A549 (cell line): ENCODE measurements around the gene FIBP. TPM values are rescaled to one million over a fixed set of nuclear protein-coding genes. Genes with fewer than 3 reads are reported as not detected.
A peak's percentile ranks its signal among the peaks of the same experiment; 100 is the strongest.

Experiments used
- ATAC-seq, 2 experiments: fragments of 200-7000 bp in 1 of 2; fragments of >200 bp in 1 of 2; cut with Nextera tagmentation in 1 of 2; cut with Tn5 transposase in 1 of 2; 3 replicates each; pipeline versions ENCODE4 v1.8.0 to v1.9.1; 2018 to 2020; ENCODE audit warnings: mild to moderate bottlenecking in 1 of 2, moderate library complexity in 1 of 2
- CTCF ChIA-PET: fragments of 300-600 bp; sonication (Branson Sonifier 250); formaldehyde crosslinking; extraction: SDS; loops from one replicate; lab custom pipeline; 2021; ENCODE audit warnings: antibody characterized with exemption, inconsistent platforms; lab: Yijun Ruan, JAX
- POLR2A ChIA-PET: fragments of 350-600 bp; formaldehyde crosslinking; extraction: SDS; loops from one replicate; lab custom pipeline; 2021; ENCODE audit warnings: antibody characterized with exemption, inconsistent platforms; lab: Yijun Ruan, JAX
- DNase-seq, 2 experiments: peaks; one replicate each; pipeline versions ENCODE4 v3.0.0 to v3.0.0-alpha.2; 2011 to 2016; ENCODE audit warnings: low read depth in 1 of 2, low spot score in 1 of 2
- FAIRE-seq: peaks from 2 replicates; lab custom pipeline; 2011; peaks lifted over from hg19 to GRCh38; lab: Jason Lieb, UNC
- H3K27ac ChIP-seq, 2 experiments: fragments of >200 bp; sonication (Bioruptor Twin); formaldehyde crosslinking; 3 replicates each; pipeline ENCODE4 v1.5.1; 2016 to 2017
- H3K4me1 ChIP-seq: fragments of >200 bp; sonication (Bioruptor Twin); formaldehyde crosslinking; 3 replicates; pipeline ENCODE4 v1.6.1; 2016
- H3K4me2 ChIP-seq: fragments of >200 bp; sonication (Bioruptor Twin); formaldehyde crosslinking; 3 replicates; pipeline ENCODE4 v1.6.1; 2016
- H3K4me3 ChIP-seq: fragments of >200 bp; sonication (Bioruptor Twin); formaldehyde crosslinking; 3 replicates; pipeline ENCODE4 v1.5.1; 2016
- H3K9me3 ChIP-seq: fragments of >200 bp; sonication (Bioruptor Twin); formaldehyde crosslinking; 3 replicates; pipeline ENCODE4 v1.6.1; 2016
- CBX2 ChIP-seq: fragments of 200-600 bp; sonication (generic); IDR thresholded peaks from 2 replicates; pipeline ENCODE4 v1.6.1; 2016; ENCODE audit warnings: low read depth, mild to moderate bottlenecking, borderline replicate concordance
- CEBPB ChIP-seq, 2 experiments: fragments of >200 bp in 1 of 2; sonication (Bioruptor Twin) in 1 of 2; formaldehyde crosslinking in 1 of 2; IDR thresholded peaks; 2 replicates each; pipeline ENCODE4 v1.6.1; 2012 to 2016
- CHD4 ChIP-seq: fragments of 200-600 bp; sonication (generic); IDR thresholded peaks from 2 replicates; pipeline ENCODE4 v1.6.1; 2016; ENCODE audit warnings: antibody characterized with exemption, mild to moderate bottlenecking, borderline replicate concordance
- EHF ChIP-seq: fragments of 250-450 bp; sonication (Bioruptor Pico); IDR thresholded peaks from 2 replicates; pipeline ENCODE4 v1.5.0; 2020; ENCODE audit warnings: mild to moderate bottlenecking
- EP300 ChIP-seq, 2 experiments: fragments of >200 bp; sonication (Bioruptor Twin); formaldehyde crosslinking; IDR thresholded peaks; 2 replicates in 1 of 2; 3 replicates in 1 of 2; pipeline ENCODE4 v1.6.1; 2016 to 2017
- ESRRA ChIP-seq: fragments of 150-350 bp; IDR thresholded peaks from 2 replicates; pipeline ENCODE4 v1.6.1; 2014; ENCODE audit warnings: mild to moderate bottlenecking, low read length, borderline replicate concordance
- FOSB ChIP-seq: fragments of 250-450 bp; sonication (Bioruptor Pico); IDR thresholded peaks from 2 replicates; pipeline ENCODE4 v1.5.0; 2020; ENCODE audit warnings: mild to moderate bottlenecking, moderate library complexity
- FOXS1 ChIP-seq: fragments of 250-450 bp; sonication (Bioruptor Pico); IDR thresholded peaks from 2 replicates; pipeline ENCODE4 v1.5.0; 2020; ENCODE audit warnings: mild to moderate bottlenecking, moderate library complexity
- HEYL ChIP-seq: fragments of 250-450 bp; sonication (Bioruptor Pico); IDR thresholded peaks from 2 replicates; pipeline ENCODE4 v1.8.0; 2021; ENCODE audit warnings: mild to moderate bottlenecking, moderate library complexity
- HOXA7 ChIP-seq: fragments of 250-450 bp; sonication (Bioruptor Pico); IDR thresholded peaks from 2 replicates; pipeline ENCODE4 v1.5.0; 2020; ENCODE audit warnings: mild to moderate bottlenecking, moderate library complexity
- HOXB13 ChIP-seq: fragments of 250-450 bp; sonication (Bioruptor Pico); IDR thresholded peaks from 2 replicates; pipeline ENCODE4 v1.5.0; 2020; ENCODE audit warnings: low read depth, mild to moderate bottlenecking, moderate library complexity
- HOXB5 ChIP-seq: fragments of 250-450 bp; sonication (Bioruptor Pico); IDR thresholded peaks from 2 replicates; pipeline ENCODE4 v1.5.0; 2020; ENCODE audit warnings: mild to moderate bottlenecking, moderate library complexity
- JUN ChIP-seq, 2 experiments: fragments of >200 bp; sonication (Bioruptor Twin); formaldehyde crosslinking; IDR thresholded peaks; 2 replicates in 1 of 2; 3 replicates in 1 of 2; pipeline ENCODE4 v1.6.1; 2016 to 2017
- KDM1A ChIP-seq: fragments of 200-600 bp; sonication (generic); IDR thresholded peaks from 2 replicates; pipeline ENCODE4 v1.6.1; 2016; ENCODE audit warnings: low read depth, mild to moderate bottlenecking
- MAFK ChIP-seq: fragments of 450-650 bp; IDR thresholded peaks from 2 replicates; pipeline ENCODE4 v1.6.1; 2014; ENCODE audit not compliant: partially characterized antibody
- NFE2L2 ChIP-seq: fragments of 150-350 bp; conservative IDR thresholded peaks from 2 replicates; pipeline ENCODE4 v1.6.1; 2014; ENCODE audit warnings: low read length
- NR3C1 ChIP-seq: fragments of >200 bp; sonication (Bioruptor Twin); formaldehyde crosslinking; IDR thresholded peaks from 3 replicates; pipeline ENCODE4 v1.6.1; 2017
- POLR2AphosphoS2 ChIP-seq: conservative IDR thresholded peaks from 2 replicates; pipeline ENCODE4 v1.6.1; 2012; ENCODE audit warnings: low read length, improper control_type of control experiment, inconsistent platforms
- RCOR1 ChIP-seq: fragments of 150-350 bp; IDR thresholded peaks from 2 replicates; pipeline ENCODE4 v1.6.1; 2014; ENCODE audit warnings: antibody characterized with exemption, low read length, low read depth
- RFX5 ChIP-seq: fragments of 450-650 bp; IDR thresholded peaks from 2 replicates; pipeline ENCODE4 v1.7.1; 2014; ENCODE audit warnings: antibody characterized with exemption, mild to moderate bottlenecking, moderate library complexity
- RNF2 ChIP-seq: fragments of 200-600 bp; sonication (generic); IDR thresholded peaks from 2 replicates; pipeline ENCODE4 v1.6.1; 2016; ENCODE audit warnings: low read depth, mild to moderate bottlenecking, antibody characterized with exemption, moderate library complexity, borderline replicate concordance
- SMC3 ChIP-seq: fragments of >200 bp; sonication (Bioruptor Twin); formaldehyde crosslinking; IDR thresholded peaks from 3 replicates; pipeline ENCODE4 v1.6.1; 2018; ENCODE audit warnings: inconsistent platforms
- SREBF2 ChIP-seq: fragments of 450-650 bp; IDR thresholded peaks from 2 replicates; pipeline ENCODE4 v1.6.1; 2014; ENCODE audit warnings: mild to moderate bottlenecking, moderate library complexity
- TFCP2L1 ChIP-seq: fragments of 250-450 bp; sonication (Bioruptor Pico); IDR thresholded peaks from 2 replicates; pipeline ENCODE4 v1.5.0; 2021; ENCODE audit warnings: mild to moderate bottlenecking
- ZC3H11A ChIP-seq: fragments of 450-650 bp; IDR thresholded peaks from 2 replicates; pipeline ENCODE4 v1.6.1; 2014; ENCODE audit warnings: antibody characterized with exemption, mild to moderate bottlenecking
- ZFP36 ChIP-seq: fragments of 450-650 bp; IDR thresholded peaks from 2 replicates; pipeline ENCODE4 v1.6.1; 2014; ENCODE audit warnings: borderline replicate concordance; ENCODE audit not compliant: partially characterized antibody
- ZSCAN20 ChIP-seq: fragments of 250-450 bp; sonication (Bioruptor Pico); IDR thresholded peaks from 2 replicates; pipeline ENCODE4 v1.8.0; 2022; ENCODE audit warnings: mild to moderate bottlenecking, moderate library complexity
- WGBS: methylation state at CpG from one replicate; pipeline ENCODE4 v1.1.6; 2017; ENCODE audit errors: missing lambda C conversion rate; 5-methylcytosine and 5-hydroxymethylcytosine counted together
- polyA plus RNA-seq, 4 experiments: library from polyadenylated mRNA; depleted of rRNA in 3 of 4; stranded (reverse); fragments of >200 nt; fragmentation: RNase III in 1 of 4; extraction: RNeasy Plus Mini Kit Qiagen cat#74134 plus additional on column Dnase treatment in 1 of 4; gene quantifications; 2 replicates in 3 of 4; 3 replicates in 1 of 4; pipeline ENCODE4 v1.2.3, GENCODE V29; 2011 to 2017
- TF ChIP-seq, protein P1 (sequence below): fragments of 200-600 bp; sonication (generic); IDR thresholded peaks from 2 replicates; pipeline ENCODE4 v1.6.1; 2016; ENCODE audit warnings: antibody characterized with exemption, mild to moderate bottlenecking, moderate library complexity
- TF ChIP-seq, protein P2 (sequence below): fragments of >200 bp; sonication (Bioruptor Twin); formaldehyde crosslinking; IDR thresholded peaks from 3 replicates; pipeline ENCODE4 v1.6.1; 2016
- TF ChIP-seq, protein P3 (sequence below): fragments of >200 bp; sonication (Bioruptor Twin); formaldehyde crosslinking; IDR thresholded peaks from 3 replicates; pipeline ENCODE4 v1.5.1; 2016
- TF ChIP-seq, protein P4 (sequence below): fragments of 450-650 bp; IDR thresholded peaks from 2 replicates; pipeline ENCODE4 v1.6.1; 2014; ENCODE audit warnings: antibody characterized with exemption
- TF ChIP-seq, protein P5 (sequence below): IDR thresholded peaks from 2 replicates; pipeline ENCODE4 v1.6.1; 2012

FIBP gene
- polyA plus RNA-seq, 2 of the 4 experiments (the other 2 are of a cell fraction): 60.4 to 72.2 TPM

DNA sequence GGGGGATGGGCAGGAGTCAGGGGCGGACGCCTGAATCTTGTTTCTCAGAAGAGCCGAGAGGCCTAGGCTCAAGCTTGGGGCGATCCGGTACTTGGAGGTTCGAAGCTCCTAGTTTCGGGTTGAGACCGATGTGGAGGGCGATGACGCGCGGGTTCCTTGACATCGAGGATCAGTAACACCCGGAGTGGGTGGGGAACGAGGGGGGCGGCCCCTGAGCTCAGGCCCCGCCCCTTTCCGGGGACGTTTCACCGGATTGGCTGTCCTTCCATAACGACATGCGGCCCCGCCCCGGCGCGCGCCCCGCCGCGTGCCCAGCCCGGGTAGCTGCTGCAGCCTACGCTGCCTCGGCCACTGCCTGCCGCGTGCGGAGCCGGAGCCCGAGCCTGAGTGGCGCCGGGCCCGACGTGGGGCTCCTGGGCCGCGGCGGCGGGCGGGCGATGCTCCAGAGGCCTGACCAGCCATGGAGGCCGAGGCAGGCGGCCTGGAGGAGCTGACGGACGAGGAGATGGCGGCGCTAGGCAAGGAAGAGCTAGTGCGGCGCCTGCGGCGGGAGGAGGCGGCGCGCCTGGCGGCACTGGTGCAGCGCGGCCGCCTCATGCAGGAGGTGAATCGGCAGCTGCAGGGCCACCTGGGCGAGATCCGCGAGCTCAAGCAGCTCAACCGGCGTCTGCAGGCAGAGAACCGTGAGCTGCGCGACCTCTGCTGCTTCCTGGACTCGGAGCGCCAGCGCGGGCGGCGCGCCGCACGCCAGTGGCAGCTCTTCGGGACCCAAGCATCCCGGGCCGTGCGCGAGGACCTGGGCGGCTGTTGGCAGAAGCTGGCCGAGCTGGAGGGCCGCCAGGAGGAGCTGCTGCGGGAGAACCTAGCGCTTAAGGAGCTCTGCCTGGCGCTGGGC is 2.3 kb upstream of the FIBP start, which contains the start of gene CCDC85B:
CCDC85B (plus strand) TSS at position 350 of the 895 bp plus-strand sequence; CDS start at position 461, 111 bp downstream.
- DNase-seq (peak; percentile 93 to 94), ATAC-seq (peak; percentile 30 to 57), FAIRE-seq (no peak)
- peak within 1 kb of the TSS; percentile 69 for H3K4me3 ChIP-seq
- under 1% methylated on average over 29 of the region's 94 CpGs for WGBS
- peak within 1 kb of the TSS; percentile 97 for H3K4me2 ChIP-seq
- ChIA-PET POLR2A (interaction anchor here (0.5 to 4.3 kb wide), 18 partner anchors 8 to 179 kb away, joined by 3 to 38 read pairs (median 4); partner anchors contain the start of genes C11orf68, CFL1, FOSL1 and KAT5), CTCF (interaction anchor here (0.5 to 20.5 kb wide), 18 partner anchors 11 to 187 kb away, joined by 3 to 618 read pairs (median 6); partner anchors contain the start of genes C11orf68, CFL1, CTSW and DRAP1)
- H3K9me3 ChIP-seq: no peaks in the 10 kb centered on the region
- peak within 1 kb of the TSS; percentile 87 to 96 for H3K27ac ChIP-seq
- H3K4me1 ChIP-seq: peaks cover 56% of the 10 kb centered on the region
- TF ChIP-seq FOSB (CRISPR knock-in tag): peak; percentile 82
- TF ChIP-seq ZC3H11A: no peak
- TF ChIP-seq, protein P1, sequence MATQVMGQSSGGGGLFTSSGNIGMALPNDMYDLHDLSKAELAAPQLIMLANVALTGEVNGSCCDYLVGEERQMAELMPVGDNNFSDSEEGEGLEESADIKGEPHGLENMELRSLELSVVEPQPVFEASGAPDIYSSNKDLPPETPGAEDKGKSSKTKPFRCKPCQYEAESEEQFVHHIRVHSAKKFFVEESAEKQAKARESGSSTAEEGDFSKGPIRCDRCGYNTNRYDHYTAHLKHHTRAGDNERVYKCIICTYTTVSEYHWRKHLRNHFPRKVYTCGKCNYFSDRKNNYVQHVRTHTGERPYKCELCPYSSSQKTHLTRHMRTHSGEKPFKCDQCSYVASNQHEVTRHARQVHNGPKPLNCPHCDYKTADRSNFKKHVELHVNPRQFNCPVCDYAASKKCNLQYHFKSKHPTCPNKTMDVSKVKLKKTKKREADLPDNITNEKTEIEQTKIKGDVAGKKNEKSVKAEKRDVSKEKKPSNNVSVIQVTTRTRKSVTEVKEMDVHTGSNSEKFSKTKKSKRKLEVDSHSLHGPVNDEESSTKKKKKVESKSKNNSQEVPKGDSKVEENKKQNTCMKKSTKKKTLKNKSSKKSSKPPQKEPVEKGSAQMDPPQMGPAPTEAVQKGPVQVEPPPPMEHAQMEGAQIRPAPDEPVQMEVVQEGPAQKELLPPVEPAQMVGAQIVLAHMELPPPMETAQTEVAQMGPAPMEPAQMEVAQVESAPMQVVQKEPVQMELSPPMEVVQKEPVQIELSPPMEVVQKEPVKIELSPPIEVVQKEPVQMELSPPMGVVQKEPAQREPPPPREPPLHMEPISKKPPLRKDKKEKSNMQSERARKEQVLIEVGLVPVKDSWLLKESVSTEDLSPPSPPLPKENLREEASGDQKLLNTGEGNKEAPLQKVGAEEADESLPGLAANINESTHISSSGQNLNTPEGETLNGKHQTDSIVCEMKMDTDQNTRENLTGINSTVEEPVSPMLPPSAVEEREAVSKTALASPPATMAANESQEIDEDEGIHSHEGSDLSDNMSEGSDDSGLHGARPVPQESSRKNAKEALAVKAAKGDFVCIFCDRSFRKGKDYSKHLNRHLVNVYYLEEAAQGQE: no peak
- TF ChIP-seq JUN (IDR thresholded peaks at IDR 0.05): peak; percentile 66 to 87; a peak in 3 of 5 replicates
- TF ChIP-seq RNF2: no peak
- TF ChIP-seq CHD4: no peak
- TF ChIP-seq, protein P2, sequence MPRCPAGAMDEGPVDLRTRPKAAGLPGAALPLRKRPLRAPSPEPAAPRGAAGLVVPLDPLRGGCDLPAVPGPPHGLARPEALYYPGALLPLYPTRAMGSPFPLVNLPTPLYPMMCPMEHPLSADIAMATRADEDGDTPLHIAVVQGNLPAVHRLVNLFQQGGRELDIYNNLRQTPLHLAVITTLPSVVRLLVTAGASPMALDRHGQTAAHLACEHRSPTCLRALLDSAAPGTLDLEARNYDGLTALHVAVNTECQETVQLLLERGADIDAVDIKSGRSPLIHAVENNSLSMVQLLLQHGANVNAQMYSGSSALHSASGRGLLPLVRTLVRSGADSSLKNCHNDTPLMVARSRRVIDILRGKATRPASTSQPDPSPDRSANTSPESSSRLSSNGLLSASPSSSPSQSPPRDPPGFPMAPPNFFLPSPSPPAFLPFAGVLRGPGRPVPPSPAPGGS: peak; percentile 95; the same call in 2 of the 3 replicates
- peak; percentile 21 for TF ChIP-seq POLR2AphosphoS2
- no peak for TF ChIP-seq RCOR1
- TF ChIP-seq EP300 (IDR thresholded peaks at IDR 0.05): 0 out of 5 replicates have a peak, but pooled peaks of 1 of the 2 experiments have one; percentile 11
- no peak for TF ChIP-seq SREBF2
- TF ChIP-seq ZSCAN20 (CRISPR knock-in tag): no peak
- TF ChIP-seq KDM1A: no peak
- TF ChIP-seq SMC3: 0 out of 3 replicates have a peak, but pooled peaks have one; percentile 10
- no peak for TF ChIP-seq CBX2
- TF ChIP-seq NFE2L2: no peak
- TF ChIP-seq ESRRA: no peak
- 0 out of 2 replicates have a peak, but pooled peaks have one; percentile 27 for TF ChIP-seq HOXB13 (CRISPR knock-in tag)
- no peak for TF ChIP-seq HOXB5 (CRISPR knock-in tag)
- TF ChIP-seq EHF (CRISPR knock-in tag): no peak
- no peak for TF ChIP-seq RFX5
- no peak for TF ChIP-seq ZFP36
- TF ChIP-seq NR3C1: no peak
- TF ChIP-seq, protein P3, sequence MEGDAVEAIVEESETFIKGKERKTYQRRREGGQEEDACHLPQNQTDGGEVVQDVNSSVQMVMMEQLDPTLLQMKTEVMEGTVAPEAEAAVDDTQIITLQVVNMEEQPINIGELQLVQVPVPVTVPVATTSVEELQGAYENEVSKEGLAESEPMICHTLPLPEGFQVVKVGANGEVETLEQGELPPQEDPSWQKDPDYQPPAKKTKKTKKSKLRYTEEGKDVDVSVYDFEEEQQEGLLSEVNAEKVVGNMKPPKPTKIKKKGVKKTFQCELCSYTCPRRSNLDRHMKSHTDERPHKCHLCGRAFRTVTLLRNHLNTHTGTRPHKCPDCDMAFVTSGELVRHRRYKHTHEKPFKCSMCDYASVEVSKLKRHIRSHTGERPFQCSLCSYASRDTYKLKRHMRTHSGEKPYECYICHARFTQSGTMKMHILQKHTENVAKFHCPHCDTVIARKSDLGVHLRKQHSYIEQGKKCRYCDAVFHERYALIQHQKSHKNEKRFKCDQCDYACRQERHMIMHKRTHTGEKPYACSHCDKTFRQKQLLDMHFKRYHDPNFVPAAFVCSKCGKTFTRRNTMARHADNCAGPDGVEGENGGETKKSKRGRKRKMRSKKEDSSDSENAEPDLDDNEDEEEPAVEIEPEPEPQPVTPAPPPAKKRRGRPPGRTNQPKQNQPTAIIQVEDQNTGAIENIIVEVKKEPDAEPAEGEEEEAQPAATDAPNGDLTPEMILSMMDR: peak; percentile 22; the same call in 1 of the 3 replicates
- TF ChIP-seq, protein P4, sequence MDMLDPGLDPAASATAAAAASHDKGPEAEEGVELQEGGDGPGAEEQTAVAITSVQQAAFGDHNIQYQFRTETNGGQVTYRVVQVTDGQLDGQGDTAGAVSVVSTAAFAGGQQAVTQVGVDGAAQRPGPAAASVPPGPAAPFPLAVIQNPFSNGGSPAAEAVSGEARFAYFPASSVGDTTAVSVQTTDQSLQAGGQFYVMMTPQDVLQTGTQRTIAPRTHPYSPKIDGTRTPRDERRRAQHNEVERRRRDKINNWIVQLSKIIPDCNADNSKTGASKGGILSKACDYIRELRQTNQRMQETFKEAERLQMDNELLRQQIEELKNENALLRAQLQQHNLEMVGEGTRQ: peak; percentile 17
- TF ChIP-seq HOXA7: no peak; the same call in 1 of the 2 replicates
- TF ChIP-seq HEYL (CRISPR knock-in tag): no peak
- no peak for TF ChIP-seq CEBPB (IDR thresholded peaks at IDR 0.05)
- TF ChIP-seq MAFK: no peak
- TF ChIP-seq TFCP2L1 (CRISPR knock-in tag): no peak; the same call in none of the 2 replicates
- TF ChIP-seq, protein P5, sequence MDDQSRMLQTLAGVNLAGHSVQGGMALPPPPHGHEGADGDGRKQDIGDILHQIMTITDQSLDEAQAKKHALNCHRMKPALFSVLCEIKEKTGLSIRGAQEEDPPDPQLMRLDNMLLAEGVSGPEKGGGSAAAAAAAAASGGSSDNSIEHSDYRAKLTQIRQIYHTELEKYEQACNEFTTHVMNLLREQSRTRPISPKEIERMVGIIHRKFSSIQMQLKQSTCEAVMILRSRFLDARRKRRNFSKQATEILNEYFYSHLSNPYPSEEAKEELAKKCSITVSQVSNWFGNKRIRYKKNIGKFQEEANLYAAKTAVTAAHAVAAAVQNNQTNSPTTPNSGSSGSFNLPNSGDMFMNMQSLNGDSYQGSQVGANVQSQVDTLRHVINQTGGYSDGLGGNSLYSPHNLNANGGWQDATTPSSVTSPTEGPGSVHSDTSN: peak; percentile 44; the same call in 1 of the 2 replicates
- TF ChIP-seq FOXS1 (CRISPR knock-in tag): no peak
